ENCODE measurements around the gene CHRM1.

- TF ChIP-seq CTCF (conservative IDR thresholded peaks at IDR 0.05; ENCODE audit: low read depth, low read length) (no peak), EZH2 (IDR thresholded peaks at IDR 0.05; ENCODE audit: borderline replicate concordance, low read depth, low read length, poor library complexity, severe bottlenecking) (no peak)
These were observed 33.3 kb upstream of the CHRM1 start for GRCh38 chr11:62954478-62954877.
